ENCODE measurements around the gene DISC1.

DISC1 gene

DNA sequence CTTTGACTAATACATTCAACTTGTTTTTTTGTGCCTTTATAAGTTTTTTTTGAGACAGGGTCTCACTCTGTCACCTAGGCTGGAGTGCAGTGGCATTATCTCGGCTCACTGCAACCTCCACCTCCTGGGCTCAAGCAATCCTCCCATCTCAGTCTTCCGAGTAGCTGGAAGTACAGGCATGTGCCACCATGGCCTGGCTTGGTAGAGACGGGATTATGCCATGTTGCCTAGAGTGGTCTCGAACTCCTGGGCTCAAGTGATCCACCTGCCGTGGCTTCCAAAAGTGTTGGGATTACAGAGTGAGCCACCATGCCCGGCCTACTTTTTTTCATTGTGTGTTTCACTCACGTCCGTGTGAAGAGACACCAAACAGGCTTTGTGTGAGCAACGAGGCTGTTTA lies 202.7 kb downstream of the DISC1 start:
- H3K27me3 ChIP-seq (replicated peaks; ENCODE audit: control insufficient read depth, insufficient read depth, low read length) = no peaks in the 10 kb centered on the region
- no peaks in the 10 kb centered on the region for H3K36me3 ChIP-seq (ENCODE audit: control insufficient read depth, insufficient read depth, low read length, severe bottlenecking)
- DNase-seq (ENCODE audit: low read depth) = no peak
- no peak overlapping the region for H3K4me3 ChIP-seq (ENCODE audit: low read length)
- peaks cover 19% of the 10 kb centered on the region for H3K4me1 ChIP-seq (ENCODE audit: control insufficient read depth, insufficient read depth, low read length)
- no peak overlapping the region for H3K9ac ChIP-seq (ENCODE audit: low read length)
- no peaks in the 10 kb centered on the region for H3K9me3 ChIP-seq (ENCODE audit: control insufficient read depth, low read length)

GRCh38 chr1:231836227-231836893 lies 209.8 kb downstream of the DISC1 start:
- DNase-seq (ENCODE audit: low read depth) = no peak
- no peak overlapping the region for H3K9ac ChIP-seq (ENCODE audit: low read length)

DNA sequence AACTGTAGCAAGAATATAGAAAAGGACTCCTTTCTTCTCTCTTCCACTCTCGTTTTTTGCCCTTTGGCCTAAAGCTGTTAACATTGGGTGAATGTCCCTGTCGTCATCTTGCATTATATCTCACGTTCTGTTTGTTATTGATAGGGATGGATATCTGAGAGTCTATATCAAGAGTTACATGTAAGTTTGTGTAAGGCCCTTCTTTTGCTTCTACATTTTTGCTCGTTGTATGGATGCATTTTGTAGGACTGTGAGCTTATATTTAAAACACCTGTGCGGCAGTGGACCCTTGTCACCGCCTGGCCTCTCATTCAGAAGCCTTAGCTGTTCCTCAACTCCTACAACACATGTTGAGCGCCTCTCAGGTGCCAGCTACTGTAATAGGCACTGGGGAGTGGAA lies 211.9 kb downstream of the DISC1 start:
- Histone ChIP-seq H3K27me3 (replicated peaks; ENCODE audit: control insufficient read depth, insufficient read depth, low read length) (no peaks in the 10 kb centered on the region), H3K36me3 (ENCODE audit: control insufficient read depth, insufficient read depth, low read length, severe bottlenecking) (no peaks in the 10 kb centered on the region), H3K4me3 (ENCODE audit: low read length) (no peak overlapping the region), H3K9ac (ENCODE audit: low read length) (no peak overlapping the region), H3K9me3 (ENCODE audit: control insufficient read depth, low read length) (no peaks in the 10 kb centered on the region), H3K4me1 (ENCODE audit: control insufficient read depth, insufficient read depth, low read length) (no peaks in the 10 kb centered on the region)
- no peak for DNase-seq (ENCODE audit: low read depth)

More at GRCh38 chr1:231836227-231836893, 209.8 kb downstream of the DISC1 start:
- no peaks in the 10 kb centered on the region for H3K36me3 ChIP-seq (ENCODE audit: control insufficient read depth, insufficient read depth, low read length, severe bottlenecking)
- H3K27me3 ChIP-seq (replicated peaks; ENCODE audit: control insufficient read depth, insufficient read depth, low read length) = no peaks in the 10 kb centered on the region
- no peak overlapping the region for H3K4me3 ChIP-seq (ENCODE audit: low read length)
- H3K9me3 ChIP-seq (ENCODE audit: control insufficient read depth, low read length) = no peaks in the 10 kb centered on the region
- H3K4me1 ChIP-seq (ENCODE audit: control insufficient read depth, insufficient read depth, low read length) = no peaks in the 10 kb centered on the region

DNA sequence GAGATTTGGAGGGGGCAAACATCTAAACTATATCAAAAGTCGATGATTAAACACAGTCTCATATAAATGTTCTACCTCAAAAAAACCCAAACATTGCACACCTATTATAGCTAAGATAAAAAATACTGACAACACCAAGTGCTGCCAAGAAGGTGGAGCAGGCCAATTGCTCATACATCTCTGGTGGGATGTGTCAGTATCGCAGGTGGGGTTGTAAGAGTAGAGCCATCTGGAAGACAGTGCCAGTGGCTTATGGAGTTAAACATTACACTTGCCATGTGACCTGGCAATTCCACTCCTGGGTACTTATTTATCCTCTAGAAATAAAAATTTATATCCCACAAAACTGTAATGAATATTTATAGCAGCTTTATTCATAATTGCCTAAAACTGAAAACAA lies 213.4 kb downstream of the DISC1 start:
- H3K27me3 ChIP-seq (replicated peaks; ENCODE audit: control insufficient read depth, insufficient read depth, low read length) = no peaks in the 10 kb centered on the region
- DNase-seq (ENCODE audit: low read depth) = no peak

GRCh38 chr1:231841616-231842344 lies 215.2 kb downstream of the DISC1 start:
- H3K36me3 ChIP-seq (ENCODE audit: control insufficient read depth, insufficient read depth, low read length, severe bottlenecking) = no peaks in the 10 kb centered on the region
- H3K27me3 ChIP-seq (replicated peaks; ENCODE audit: control insufficient read depth, insufficient read depth, low read length) = no peaks in the 10 kb centered on the region
- peak; percentile 26 for DNase-seq (ENCODE audit: low read depth)
- no peaks in the 10 kb centered on the region for H3K9me3 ChIP-seq (ENCODE audit: control insufficient read depth, low read length)
- H3K4me1 ChIP-seq (ENCODE audit: control insufficient read depth, insufficient read depth, low read length) = no peaks in the 10 kb centered on the region
- H3K4me3 ChIP-seq (ENCODE audit: low read length) = no peak overlapping the region
- H3K9ac ChIP-seq (ENCODE audit: low read length) = no peak overlapping the region

More for the DNA sequence above, 213.4 kb downstream of the DISC1 start:
- Histone ChIP-seq H3K4me1 (ENCODE audit: control insufficient read depth, insufficient read depth, low read length) (no peaks in the 10 kb centered on the region), H3K9ac (ENCODE audit: low read length) (no peak overlapping the region), H3K36me3 (ENCODE audit: control insufficient read depth, insufficient read depth, low read length, severe bottlenecking) (no peaks in the 10 kb centered on the region), H3K9me3 (ENCODE audit: control insufficient read depth, low read length) (no peaks in the 10 kb centered on the region), H3K4me3 (ENCODE audit: low read length) (no peak overlapping the region)

- no peaks in the 10 kb centered on the region for H3K36me3 ChIP-seq (ENCODE audit: control insufficient read depth, insufficient read depth, low read length, severe bottlenecking)
- no peaks in the 10 kb centered on the region for H3K4me1 ChIP-seq (ENCODE audit: control insufficient read depth, insufficient read depth, low read length)
- no peak overlapping the region for H3K9ac ChIP-seq (ENCODE audit: low read length)
- H3K4me3 ChIP-seq (ENCODE audit: low read length) = no peak overlapping the region
- no peaks in the 10 kb centered on the region for H3K27me3 ChIP-seq (replicated peaks; ENCODE audit: control insufficient read depth, insufficient read depth, low read length)
- no peak for DNase-seq (ENCODE audit: low read depth)
- no peaks in the 10 kb centered on the region for H3K9me3 ChIP-seq (ENCODE audit: control insufficient read depth, low read length)
Measured at GRCh38 chr1:231842441-231842840, 215.9 kb downstream of the DISC1 start.

DNA sequence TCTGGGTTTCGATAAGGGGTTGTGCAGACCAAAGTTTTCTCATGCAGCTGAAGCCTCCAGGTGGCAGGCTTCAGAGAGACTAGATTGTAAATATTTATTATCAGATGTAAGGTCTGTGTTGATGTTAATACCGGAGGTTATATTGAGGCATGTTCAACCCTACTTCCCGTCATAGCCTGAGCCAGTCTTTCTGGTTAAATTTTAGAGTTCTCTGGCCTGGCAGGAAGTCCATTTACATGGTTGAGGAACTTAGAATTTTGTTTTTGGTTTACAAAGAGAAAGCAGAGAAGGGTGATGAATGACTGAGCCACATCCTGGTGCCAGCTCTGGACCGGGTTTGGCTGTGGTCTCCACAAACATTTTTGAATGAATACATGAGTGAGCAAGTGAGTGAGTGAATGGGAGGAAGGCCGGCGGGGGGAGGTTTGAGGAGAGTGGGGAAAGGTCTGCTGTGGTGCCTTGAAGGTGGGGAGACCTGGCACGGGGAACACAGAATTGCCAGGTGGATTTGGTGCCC lies 218.5 kb downstream of the DISC1 start:
- no peaks in the 10 kb centered on the region for H3K36me3 ChIP-seq (ENCODE audit: control insufficient read depth, insufficient read depth, low read length, severe bottlenecking)
- H3K4me3 ChIP-seq (ENCODE audit: low read length) = no peak overlapping the region
- no peak overlapping the region for H3K9ac ChIP-seq (ENCODE audit: low read length)
- no peaks in the 10 kb centered on the region for H3K9me3 ChIP-seq (ENCODE audit: control insufficient read depth, low read length)
- H3K4me1 ChIP-seq (ENCODE audit: control insufficient read depth, insufficient read depth, low read length) = no peaks in the 10 kb centered on the region
- no peaks in the 10 kb centered on the region for H3K27me3 ChIP-seq (replicated peaks; ENCODE audit: control insufficient read depth, insufficient read depth, low read length)
- no peak for DNase-seq (ENCODE audit: low read depth)

DNA sequence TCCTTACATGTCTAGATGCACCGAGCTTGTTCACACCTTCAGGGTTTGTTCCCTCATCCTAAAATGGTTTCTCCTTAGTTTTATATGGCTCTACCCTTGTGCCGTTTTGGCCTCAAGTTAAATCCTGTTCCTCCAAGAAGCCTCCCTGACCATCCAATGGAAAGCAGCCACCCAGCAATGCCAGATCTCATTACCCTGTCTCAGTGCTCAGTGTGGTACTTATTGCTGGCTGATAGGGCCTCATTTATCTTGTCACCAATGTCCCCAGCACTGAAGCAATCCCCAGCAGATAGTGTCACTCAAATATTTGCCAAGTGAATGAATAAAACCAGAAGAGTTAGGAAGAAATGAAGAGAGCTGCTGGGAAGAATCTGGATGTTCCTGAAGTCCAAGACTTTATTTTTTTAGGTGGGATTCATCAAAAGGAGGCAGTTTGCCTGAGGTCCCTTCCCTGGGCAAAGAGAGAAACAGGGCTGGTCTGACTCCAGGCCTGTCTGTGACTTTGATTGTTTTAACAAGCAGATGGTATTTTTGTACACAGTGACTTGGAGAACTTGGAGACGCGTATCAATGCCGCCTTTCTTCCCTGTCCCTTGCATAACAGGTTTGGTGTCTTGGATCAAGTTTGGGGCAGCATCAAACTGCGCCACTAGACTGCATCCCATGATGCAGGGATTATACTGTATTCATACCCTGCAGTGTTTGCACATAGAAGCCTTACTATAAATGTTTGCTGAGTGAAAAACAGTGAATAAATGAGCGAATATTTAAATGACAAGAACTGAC lies 221.2 kb downstream of the DISC1 start:
- no peaks in the 10 kb centered on the region for H3K9me3 ChIP-seq (ENCODE audit: control insufficient read depth, low read length)
- H3K4me3 ChIP-seq (ENCODE audit: low read length) = no peak overlapping the region
- H3K9ac ChIP-seq (ENCODE audit: low read length) = no peak overlapping the region
- no peaks in the 10 kb centered on the region for H3K4me1 ChIP-seq (ENCODE audit: control insufficient read depth, insufficient read depth, low read length)
- H3K27me3 ChIP-seq (replicated peaks; ENCODE audit: control insufficient read depth, insufficient read depth, low read length) = no peaks in the 10 kb centered on the region
- DNase-seq (ENCODE audit: low read depth) = no peak
- no peaks in the 10 kb centered on the region for H3K36me3 ChIP-seq (ENCODE audit: control insufficient read depth, insufficient read depth, low read length, severe bottlenecking)

- Histone ChIP-seq H3K4me3 (ENCODE audit: low read length) (no peak overlapping the region), H3K4me1 (ENCODE audit: control insufficient read depth, insufficient read depth, low read length) (no peaks in the 10 kb centered on the region), H3K9me3 (ENCODE audit: control insufficient read depth, low read length) (no peaks in the 10 kb centered on the region), H3K27me3 (replicated peaks; ENCODE audit: control insufficient read depth, insufficient read depth, low read length) (no peaks in the 10 kb centered on the region), H3K36me3 (ENCODE audit: control insufficient read depth, insufficient read depth, low read length, severe bottlenecking) (no peaks in the 10 kb centered on the region), H3K9ac (ENCODE audit: low read length) (no peak overlapping the region)
- DNase-seq (ENCODE audit: low read depth) = no peak
Measured at GRCh38 chr1:231849981-231850380, 223.4 kb downstream of the DISC1 start.

DNA sequence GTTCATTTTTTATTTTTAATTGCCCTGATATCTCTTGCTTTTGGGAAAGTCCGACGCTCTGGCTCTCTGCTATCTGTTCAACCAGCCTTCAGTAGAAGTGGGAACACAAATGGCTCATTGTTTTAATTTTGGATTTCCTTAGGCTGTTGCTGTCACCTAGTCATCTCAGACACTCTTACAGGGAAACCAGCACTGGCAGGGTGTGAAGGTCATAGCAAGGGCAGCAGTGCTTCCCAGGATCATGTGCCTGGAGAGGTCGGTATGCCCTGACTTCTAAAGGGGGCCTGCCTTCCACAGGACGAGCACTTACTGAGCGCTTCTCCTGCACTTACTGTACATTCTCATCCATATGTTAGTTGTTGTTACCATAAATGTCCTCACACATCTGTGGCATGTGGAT lies 224.2 kb downstream of the DISC1 start:
- Histone ChIP-seq H3K9ac (ENCODE audit: low read length) (no peak overlapping the region), H3K36me3 (ENCODE audit: control insufficient read depth, insufficient read depth, low read length, severe bottlenecking) (no peaks in the 10 kb centered on the region), H3K9me3 (ENCODE audit: control insufficient read depth, low read length) (no peaks in the 10 kb centered on the region), H3K27me3 (replicated peaks; ENCODE audit: control insufficient read depth, insufficient read depth, low read length) (no peaks in the 10 kb centered on the region), H3K4me3 (ENCODE audit: low read length) (no peak overlapping the region), H3K4me1 (ENCODE audit: control insufficient read depth, insufficient read depth, low read length) (peaks cover 6% of the 10 kb centered on the region)
- DNase-seq (ENCODE audit: low read depth) = no peak

GRCh38 chr1:231853588-231854207 lies 227.1 kb downstream of the DISC1 start:
- Histone ChIP-seq H3K27me3 (replicated peaks; ENCODE audit: control insufficient read depth, insufficient read depth, low read length) (no peaks in the 10 kb centered on the region), H3K4me3 (ENCODE audit: low read length) (no peak overlapping the region), H3K4me1 (ENCODE audit: control insufficient read depth, insufficient read depth, low read length) (peaks cover 14% of the 10 kb centered on the region), H3K36me3 (ENCODE audit: control insufficient read depth, insufficient read depth, low read length, severe bottlenecking) (no peaks in the 10 kb centered on the region), H3K9me3 (ENCODE audit: control insufficient read depth, low read length) (no peaks in the 10 kb centered on the region), H3K9ac (ENCODE audit: low read length) (no peak overlapping the region)
- no peak for DNase-seq (ENCODE audit: low read depth)
